VCaP (cell line): ENCODE results near the gene SRSF7.

Experiments
- H3K27ac ChIP-seq: fragments of 450-650 bp; 2 replicates; pipeline ENCODE4 v1.5.1; 2017
- CTCF ChIP-seq: fragments of 450-650 bp; conservative IDR thresholded peaks from 2 replicates; pipeline ENCODE4 v1.5.1; 2017; ENCODE audit warnings: mild to moderate bottlenecking, moderate library complexity

Gene SRSF7

GRCh38 chr2:38697116-38697840, 53.9 kb downstream of the SRSF7 start:
- TF ChIP-seq CTCF = no peak
- H3K27ac ChIP-seq = peak overlapping the region; percentile 50
